K562 (cell line): Measurements from ENCODE around the gene ZBTB22. TPM values are rescaled to one million over a fixed set of nuclear protein-coding genes. Genes with fewer than 3 reads are reported as not detected.
A peak's percentile ranks its signal among the peaks of the same experiment; 100 is the strongest.

Experiments
- CBX2 ChIP-seq: fragments of 200-600 bp; sonication (generic); IDR thresholded peaks from one replicate; pipeline ENCODE4 v1.6.1; 2012; ENCODE audit warnings: mild to moderate bottlenecking, low read length, inconsistent platforms; ENCODE audit not compliant: insufficient read depth, poor library complexity, severe bottlenecking
- CREB5 ChIP-seq: fragments of 250-450 bp; sonication (Bioruptor Pico); IDR thresholded peaks from 2 replicates; pipeline ENCODE4 v1.5.0; 2020; ENCODE audit warnings: mild to moderate bottlenecking
- KDM4B ChIP-seq, 2 experiments: fragments of 450-650 bp in 1 of 2; sonication (generic) in 1 of 2; IDR thresholded peaks; 2 replicates each; pipeline ENCODE4 v1.6.1; 2016 to 2017; ENCODE audit warnings: borderline replicate concordance in 2 of 2, antibody characterized with exemption in 1 of 2, low read depth in 1 of 2, mild to moderate bottlenecking in 1 of 2
- ZEB2 ChIP-seq: fragments of 450-650 bp; IDR thresholded peaks from 2 replicates; pipeline ENCODE4 v1.6.1; 2016
- ZFX ChIP-seq: sonication (generic); formaldehyde crosslinking; IDR thresholded peaks from 2 replicates; pipeline ENCODE4 v1.8.0; 2022; ENCODE audit warnings: mild to moderate bottlenecking, missing genetic modification reagents, moderate library complexity
- polyA plus RNA-seq, 8 experiments: library from polyadenylated mRNA; depleted of rRNA in 4 of 8; stranded (reverse) in 5 of 8; unstranded in 3 of 8; fragments of >200 nt; fragmentation: Nextera tagmentation in 2 of 8; fragmentation: Illumina TruSeq in 1 of 8; extraction: Ambion mirVana in 2 of 8; extraction: Trizol in 1 of 8; gene quantifications; 2 replicates each; pipeline versions ENCODE4 v1.2.1 to v1.2.3, GENCODE V29; 2011 to 2014; ENCODE audit warnings: inconsistent platforms in 1 of 8, missing spikeins in 1 of 8
- total RNA-seq, 7 experiments: library from RNA; depleted of rRNA in 6 of 7; stranded (reverse); fragments of >200 nt in 6 of 7; fragmentation: Illumina TruSeq in 2 of 7; extraction: Trizol in 2 of 7; gene quantifications; 2 replicates each; pipeline versions ENCODE4 v1.2.1 to v1.2.3, GENCODE V29; 2011 to 2021; ENCODE audit warnings: low replicate concordance in 1 of 7
- TF ChIP-seq, protein P1 (sequence below), 2 experiments: fragments of 450-650 bp in 1 of 2; sonication (generic) in 1 of 2; formaldehyde crosslinking in 1 of 2; IDR thresholded peaks in 1 of 2; conservative IDR thresholded peaks in 1 of 2; 2 replicates each; pipeline versions ENCODE4 v1.6.1 to v1.8.1; 2016 to 2023; ENCODE audit warnings: mild to moderate bottlenecking in 2 of 2, moderate library complexity in 2 of 2, inconsistent platforms in 1 of 2, missing genetic modification reagents in 1 of 2

ZBTB22 gene
- total and polyA plus RNA-seq, 9 of the 15 experiments (the other 6 are each of a cell fraction or from before 2014, with no cell fraction given) = 0.21 to 11.9 (median 7.1) TPM

DNA sequence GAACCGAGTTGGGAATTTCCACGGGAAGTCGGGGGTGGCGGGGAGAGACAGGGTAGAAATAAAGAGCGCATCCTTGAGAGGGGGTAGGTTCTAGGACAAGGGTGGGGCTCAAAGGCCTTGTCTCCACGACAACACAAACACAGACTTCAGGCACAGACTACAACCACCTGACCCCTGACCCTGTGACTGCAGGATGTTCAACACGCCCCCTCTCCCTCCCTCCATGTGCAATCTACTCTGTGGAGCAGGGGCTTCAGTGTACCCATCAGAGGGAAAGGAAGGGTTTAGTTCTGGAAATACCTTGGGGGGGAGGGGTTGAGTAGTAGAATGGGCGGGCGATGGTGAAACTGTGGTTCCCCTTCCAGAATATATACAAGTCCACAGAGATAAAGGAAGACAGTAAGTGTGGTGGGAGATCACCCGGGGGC, 3.0 kb downstream of the ZBTB22 start (continued):
- peak; percentile 53; the same call in 1 of the 2 replicates for TF ChIP-seq CREB5 (CRISPR knock-in tag)
- no peak for TF ChIP-seq CBX2
- TF ChIP-seq ZEB2 = no peak
- TF ChIP-seq KDM4B (IDR thresholded peaks at IDR 0.05; ENCODE audit: borderline replicate concordance in 2 of 2, low read depth in 1 of 2) = no peak
- TF ChIP-seq, protein P1, sequence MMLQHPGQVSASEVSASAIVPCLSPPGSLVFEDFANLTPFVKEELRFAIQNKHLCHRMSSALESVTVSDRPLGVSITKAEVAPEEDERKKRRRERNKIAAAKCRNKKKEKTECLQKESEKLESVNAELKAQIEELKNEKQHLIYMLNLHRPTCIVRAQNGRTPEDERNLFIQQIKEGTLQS (IDR thresholded peaks at IDR 0.05) = no peak
- TF ChIP-seq, protein P1 (CRISPR knock-in tag; conservative IDR thresholded peaks at IDR 0.05) = peak; percentile 50; the same call in 1 of the 2 replicates
- TF ChIP-seq ZFX = no peak
